Activated CD4-positive, alpha-beta memory T cell treated with anti-CD3 and anti-CD28 coated beads, Interleukin-2, amount 10 ng/mL, durations not matched to agents 7 days and 5 days (primary cell): ENCODE data around the gene LBHD1. TPM values are rescaled to one million over a fixed set of nuclear protein-coding genes. Genes with fewer than 3 reads are reported as not detected.

ENCODE experiments used
- CTCF ChIA-PET: fragments of 350-600 bp; sonication (Branson Sonifier 250); formaldehyde crosslinking; loops from one replicate; lab custom pipeline; 2021; ENCODE audit warnings: antibody characterized with exemption, inconsistent platforms; lab: Charles Lee
- POLR2A ChIA-PET: fragments of 350-600 bp; sonication (Branson Sonifier 250); formaldehyde crosslinking; loops from one replicate; lab custom pipeline; 2021; ENCODE audit warnings: antibody characterized with exemption; lab: Charles Lee
- DNase-seq: peaks from one replicate; pipeline ENCODE4 v3.0.0-alpha.2; 2020
- H3K27ac Mint-ChIP-seq: one replicate; pipeline ENCODE4 v1.8.0; 2021; ENCODE audit warnings: mild to moderate bottlenecking, mixed read lengths
- H3K27me3 Mint-ChIP-seq: one replicate; pipeline ENCODE4 v1.8.0; 2021; ENCODE audit warnings: mixed read lengths
- H3K36me3 Mint-ChIP-seq: one replicate; pipeline ENCODE4 v1.8.0; 2021; ENCODE audit warnings: low read depth, mixed read lengths
- H3K4me1 Mint-ChIP-seq: one replicate; pipeline ENCODE4 v1.8.0; 2021; ENCODE audit warnings: mixed read lengths
- H3K4me3 Mint-ChIP-seq: one replicate; pipeline ENCODE4 v1.8.0; 2021; ENCODE audit warnings: mild to moderate bottlenecking, mixed read lengths
- H3K9me3 Mint-ChIP-seq: one replicate; pipeline ENCODE4 v1.8.0; 2021; ENCODE audit warnings: mixed read lengths
- total RNA-seq, 2 experiments: library from RNA; stranded (reverse); gene quantifications; one replicate each; pipeline ENCODE4 v1.2.3, GENCODE V29; 2021

LBHD1 gene
- total RNA-seq, 2 experiments from 2014 or later = 17.2 to 18.3 TPM

GRCh38 chr11:62689421-62690183 is 17.5 kb upstream of the LBHD1 start, which contains the start of gene LRRN4CL:
LRRN4CL (minus strand) TSS chr11:62689530; CDS start chr11:62688508, 1,022 bp downstream.
- Mint-ChIP-seq H3K9me3 (no peaks in the 10 kb centered on the region), H3K27me3 (peaks cover 4% of the 10 kb centered on the region), H3K36me3 (peaks cover 29% of the 10 kb centered on the region), H3K4me1 (peaks cover 3% of the 10 kb centered on the region), H3K4me3 (no peak within 1 kb of the TSS), H3K27ac (no peak within 1 kb of the TSS)
- DNase-seq = no peak
- ChIA-PET CTCF (interaction anchor here (0.6 to 1.9 kb wide), 3 partner anchors 9 to 265 kb away, joined by 3 to 10 read pairs (median 4); no protein-coding TSS in a partner anchor), POLR2A (interaction anchor here (0.9 to 1.5 kb wide), 7 partner anchors 9 to 116 kb away, joined by 3 to 6 read pairs (median 4); partner anchors contain the start of genes C11orf98, CSKMT, EEF1G and HNRNPUL2)

GRCh38 chr11:62688491-62688890 is 16.4 kb upstream of the LBHD1 start:
- Mint-ChIP-seq H3K36me3 (peaks cover 25% of the 10 kb centered on the region), H3K4me1 (no peaks in the 10 kb centered on the region), H3K9me3 (no peaks in the 10 kb centered on the region), H3K27me3 (peaks cover 4% of the 10 kb centered on the region), H3K4me3 (no peak overlapping the region), H3K27ac (no peak overlapping the region)
- no peak for DNase-seq
- CTCF ChIA-PET = interaction anchor here (0.6 to 1.7 kb wide), 2 partner anchors 177 to 263 kb away, joined by 4 read pairs; no protein-coding TSS in a partner anchor
- POLR2A ChIA-PET = interaction anchor here (0.9 kb wide), 1 partner anchor 65 kb away, joined by 3 read pairs; the partner anchor contains the start of gene ZBTB3

GRCh38 chr11:62687508-62688396 is 15.7 kb upstream of the LBHD1 start:
- Mint-ChIP-seq H3K9me3 (no peaks in the 10 kb centered on the region), H3K27me3 (peaks cover 4% of the 10 kb centered on the region), H3K4me1 (no peaks in the 10 kb centered on the region), H3K36me3 (peaks cover 22% of the 10 kb centered on the region), H3K27ac (no peak overlapping the region), H3K4me3 (no peak overlapping the region)
- no peak for DNase-seq
- CTCF ChIA-PET = no interaction called here
- POLR2A ChIA-PET = no interaction called here

- ChIA-PET CTCF (no interaction called here), POLR2A (interaction anchor here (1.6 to 3.1 kb wide), 2 partner anchors 9 to 10 kb away, joined by 6 to 30 read pairs; partner anchors contain the start of genes LBHD1 and UQCC3)
- DNase-seq = no peak
- H3K9me3 Mint-ChIP-seq = no peaks in the 10 kb centered on the region
- no peaks in the 10 kb centered on the region for H3K27me3 Mint-ChIP-seq
- H3K4me3 Mint-ChIP-seq = no peak overlapping the region
- H3K27ac Mint-ChIP-seq = no peak overlapping the region
- peaks cover 12% of the 10 kb centered on the region for H3K36me3 Mint-ChIP-seq
- H3K4me1 Mint-ChIP-seq = peaks cover 23% of the 10 kb centered on the region
These were observed 10.5 kb upstream of the LBHD1 start for GRCh38 chr11:62682518-62682917.

GRCh38 chr11:62680825-62681240 is 8.8 kb upstream of the LBHD1 start:
- H3K27me3 Mint-ChIP-seq = no peaks in the 10 kb centered on the region
- ChIA-PET POLR2A (interaction anchor here (0.5 to 6.6 kb wide), 18 partner anchors 9 to 1451 kb away, joined by 3 to 105 read pairs (median 4); partner anchors contain the start of genes B3GAT3, C11orf98, CSKMT and HNRNPUL2), CTCF (interaction anchor here (0.5 to 3.6 kb wide), 26 partner anchors 9 to 298 kb away, joined by 3 to 32 read pairs (median 4); partner anchors contain the start of genes C11orf98, CSKMT, EEF1G and LBHD1)
- H3K36me3 Mint-ChIP-seq = peaks cover 23% of the 10 kb centered on the region
- no peaks in the 10 kb centered on the region for H3K9me3 Mint-ChIP-seq
- DNase-seq = peak; percentile 51
- peaks cover 37% of the 10 kb centered on the region for H3K4me1 Mint-ChIP-seq
- peak overlapping the region; percentile 69 for H3K27ac Mint-ChIP-seq
- peak overlapping the region; percentile 58 for H3K4me3 Mint-ChIP-seq

- CTCF ChIA-PET = interaction anchor here (0.5 to 3.6 kb wide), 5 partner anchors 7 to 51 kb away, joined by 3 to 32 read pairs (median 3); partner anchors contain the start of genes HNRNPUL2, LBHD1 and UQCC3
- peaks cover 40% of the 10 kb centered on the region for H3K4me1 Mint-ChIP-seq
These were observed 7.0 kb upstream of the LBHD1 start, which contains the start of gene UBXN1 for GRCh38 chr11:62678770-62679696. UBXN1 (minus strand) TSS chr11:62679073; CDS start chr11:62678923, 150 bp downstream.

GRCh38 chr11:62678433-62678769 is 6.3 kb upstream of the LBHD1 start:
- CTCF ChIA-PET = interaction anchor here (3.6 kb wide), 1 partner anchor 16 kb away, joined by 32 read pairs; no protein-coding TSS in a partner anchor
- no peaks in the 10 kb centered on the region for H3K9me3 Mint-ChIP-seq
- no peak for DNase-seq
- H3K27me3 Mint-ChIP-seq = no peaks in the 10 kb centered on the region
- POLR2A ChIA-PET = interaction anchor here (0.8 to 6.6 kb wide), 9 partner anchors 9 to 204 kb away, joined by 3 to 105 read pairs (median 5); partner anchors contain the start of genes C11orf98, CSKMT, EEF1G and INTS5
- peaks cover 44% of the 10 kb centered on the region for H3K4me1 Mint-ChIP-seq
- peak overlapping the region; percentile 88 for H3K4me3 Mint-ChIP-seq
- peaks cover 34% of the 10 kb centered on the region for H3K36me3 Mint-ChIP-seq
- H3K27ac Mint-ChIP-seq = peak overlapping the region; percentile 78

More at GRCh38 chr11:62678770-62679696, 7.0 kb upstream of the LBHD1 start, which contains the start of gene UBXN1:
- DNase-seq = peak; percentile 87
- POLR2A ChIA-PET = interaction anchor here (0.8 to 6.6 kb wide), 18 partner anchors 7 to 203 kb away, joined by 3 to 105 read pairs (median 5); partner anchors contain the start of genes BSCL2, C11orf98, CSKMT and EEF1G
- Mint-ChIP-seq H3K27me3 (no peaks in the 10 kb centered on the region), H3K4me3 (peak within 1 kb of the TSS; percentile 88), H3K9me3 (no peaks in the 10 kb centered on the region), H3K27ac (peak within 1 kb of the TSS; percentile 78), H3K36me3 (peaks cover 30% of the 10 kb centered on the region)

- Mint-ChIP-seq H3K36me3 (peaks cover 37% of the 10 kb centered on the region), H3K27me3 (no peaks in the 10 kb centered on the region)
These were observed 5.6 kb upstream of the LBHD1 start for GRCh38 chr11:62677714-62678113.

GRCh38 chr11:62677156-62677555 is 5.1 kb upstream of the LBHD1 start:
- Mint-ChIP-seq H3K4me3 (peak overlapping the region; percentile 40), H3K9me3 (no peaks in the 10 kb centered on the region), H3K27ac (no peak overlapping the region), H3K36me3 (peaks cover 37% of the 10 kb centered on the region), H3K27me3 (no peaks in the 10 kb centered on the region), H3K4me1 (peaks cover 57% of the 10 kb centered on the region)
- POLR2A ChIA-PET = interaction anchor here (1.3 to 6.6 kb wide), 6 partner anchors 11 to 179 kb away, joined by 3 to 105 read pairs (median 6); partner anchors contain the start of genes C11orf98, CSKMT, EEF1G and TUT1
- DNase-seq = no peak
- CTCF ChIA-PET = interaction anchor here (0.8 to 1.7 kb wide), 4 partner anchors 12 to 86 kb away, joined by 3 to 7 read pairs (median 4); partner anchors contain the start of genes C11orf98, CSKMT, EML3 and TUT1

More at GRCh38 chr11:62677714-62678113, 5.6 kb upstream of the LBHD1 start:
- ChIA-PET POLR2A (interaction anchor here (1.0 to 6.6 kb wide), 6 partner anchors 8 to 179 kb away, joined by 3 to 105 read pairs (median 6); partner anchors contain the start of genes C11orf98, CSKMT, EEF1G and TUT1), CTCF (interaction anchor here (0.8 to 1.7 kb wide), 4 partner anchors 13 to 86 kb away, joined by 3 to 7 read pairs (median 4); partner anchors contain the start of genes C11orf98, CSKMT, EML3 and TUT1)
- DNase-seq = no peak
- peak overlapping the region; percentile 78 for H3K27ac Mint-ChIP-seq
- peaks cover 51% of the 10 kb centered on the region for H3K4me1 Mint-ChIP-seq
- no peaks in the 10 kb centered on the region for H3K9me3 Mint-ChIP-seq
- H3K4me3 Mint-ChIP-seq = peak overlapping the region; percentile 88

GRCh38 chr11:62676698-62677097 is 4.6 kb upstream of the LBHD1 start:
- POLR2A ChIA-PET = interaction anchor here (1.3 to 6.6 kb wide), 6 partner anchors 11 to 180 kb away, joined by 3 to 105 read pairs (median 6); partner anchors contain the start of genes C11orf98, CSKMT, EEF1G and TUT1
- H3K27me3 Mint-ChIP-seq = no peaks in the 10 kb centered on the region
- no peak for DNase-seq
- H3K36me3 Mint-ChIP-seq = peaks cover 39% of the 10 kb centered on the region
- peak overlapping the region; percentile 40 for H3K4me3 Mint-ChIP-seq
- H3K27ac Mint-ChIP-seq = no peak overlapping the region
- CTCF ChIA-PET = interaction anchor here (0.8 to 1.7 kb wide), 4 partner anchors 12 to 85 kb away, joined by 3 to 7 read pairs (median 4); partner anchors contain the start of genes C11orf98, CSKMT, EML3 and TUT1
- peaks cover 58% of the 10 kb centered on the region for H3K4me1 Mint-ChIP-seq
- no peaks in the 10 kb centered on the region for H3K9me3 Mint-ChIP-seq
